Measurements from ENCODE around the gene TUBB1. TPM values are rescaled to one million over a fixed set of nuclear protein-coding genes. Genes with fewer than 3 reads are reported as not detected.

TUBB1 gene
- total and polyA plus RNA-seq, 2 of the 4 experiments (the other 2 are of a cell fraction), result not detected

DNA sequence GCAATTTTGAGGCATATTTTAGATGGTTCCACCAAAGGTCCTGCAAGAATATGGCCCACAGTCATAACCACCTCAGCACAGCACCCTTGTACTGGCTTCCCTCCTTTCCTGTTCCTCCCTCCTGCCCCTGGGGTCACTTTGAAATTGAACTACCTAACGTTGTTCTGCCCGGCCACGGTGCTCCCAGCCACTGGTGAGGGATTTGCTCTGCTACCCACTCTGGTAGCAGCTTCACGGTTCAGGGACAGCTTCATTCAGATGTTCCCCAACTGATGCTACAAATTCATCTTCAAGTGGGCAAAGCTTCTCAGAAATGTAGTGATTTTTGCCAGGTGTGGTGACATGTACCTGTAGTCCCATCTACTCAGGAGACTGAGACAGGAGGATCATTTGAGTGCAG, 46.0 kb upstream of the TUBB1 start:
- Histone ChIP-seq H2BK20ac (ENCODE audit: low read depth, low read length) (no peak overlapping the region), H3K56ac (ENCODE audit: extremely low read depth, insufficient read depth, low read length) (no peak overlapping the region), H3K27ac (ENCODE audit: insufficient read depth, low read length) (no peak overlapping the region), H3K27me3 (ENCODE audit: control insufficient read depth, insufficient read depth, low read length) (peaks cover 1% of the 10 kb centered on the region; the same call in 1 of the 2 replicates), H3K4me2 (ENCODE audit: low read depth, low read length) (no peak overlapping the region), H2AK5ac (ENCODE audit: low read depth, low read length) (no peak overlapping the region), H3K23ac (ENCODE audit: low read depth, low read length) (no peak overlapping the region), H4K5ac (ENCODE audit: low read depth, low read length) (no peak overlapping the region), H3K9me3 (ENCODE audit: control insufficient read depth, insufficient read depth, low read length) (peaks cover 7% of the 10 kb centered on the region), H2AFZ (replicated peaks; ENCODE audit: low read length, poor library complexity) (no peak overlapping the region), H4K91ac (ENCODE audit: insufficient read depth, low read depth, low read length) (no peak overlapping the region), H3K9me1 (ENCODE audit: insufficient read depth, low read length) (no peaks in the 10 kb centered on the region), H4K8ac (ENCODE audit: low read depth in 2 of 2, low read length in 2 of 2) (no peak overlapping the region), H3K4me1 (ENCODE audit: control insufficient read depth, insufficient read depth, low read length) (no peaks in the 10 kb centered on the region), H2BK15ac (ENCODE audit: low read depth, low read length) (no peak overlapping the region), H2BK120ac (ENCODE audit: low read depth, low read length) (no peak overlapping the region), H2AK9ac (replicated peaks; ENCODE audit: low read depth, low read length, poor library complexity) (no peak overlapping the region), H3K79me1 (ENCODE audit: low read depth in 1 of 2, low read length in 2 of 2) (no peaks in the 10 kb centered on the region), H3K18ac (ENCODE audit: low read depth, low read length) (no peak overlapping the region), H3K9ac (ENCODE audit: low read depth, low read length) (no peak overlapping the region), H3K4me3 (ENCODE audit: insufficient read depth, low read depth, low read length) (no peak overlapping the region), H2BK5ac (ENCODE audit: low read depth, low read length, poor library complexity, severe bottlenecking) (no peak overlapping the region), H3K14ac (replicated peaks; ENCODE audit: low read depth, low read length) (no peak overlapping the region), H3K36me3 (ENCODE audit: control insufficient read depth, insufficient read depth, low read length) (no peaks in the 10 kb centered on the region), H3K4ac (ENCODE audit: low read depth, low read length) (no peak overlapping the region), H4K20me1 (ENCODE audit: insufficient read depth, low read length) (no peaks in the 10 kb centered on the region)
- ChIA-PET CTCF (interaction anchor here (0.8 kb wide), 1 partner anchor 58 kb away, joined by 3 read pairs; no protein-coding TSS in a partner anchor), POLR2A (ENCODE audit: unreplicated experiment) (no interaction called here)
- ATAC-seq (ENCODE audit: low read depth) (no peak), DNase-seq (no peak)
- no TSS peak for BruUV-seq (replicated peaks)
- no CpG with 5 or more reads among the region's 4 CpGs for WGBS, 2 experiments (ENCODE audit: extremely low coverage in 2 of 2, insufficient read length in 1 of 2)
- intact Hi-C loops (cut with micrococcal nuclease), result no loop called here
- in situ Hi-C loops (cut with MboI; ENCODE audit: low sequenced_read_pairs), result no loop called here
- no peak for TF ChIP-seq FOS (IDR thresholded peaks at IDR 0.05; ENCODE audit: low read depth, low read length)
- no peak for TF ChIP-seq POLR2A (IDR thresholded peaks at IDR 0.05; ENCODE audit: low read depth, low read length)
- TF ChIP-seq MAZ (IDR thresholded peaks at IDR 0.05; ENCODE audit: borderline replicate concordance, low read depth, low read length), result no peak
- TF ChIP-seq MAFK (IDR thresholded peaks at IDR 0.05; ENCODE audit: low read depth, low read length), result no peak
- TF ChIP-seq, protein P1, sequence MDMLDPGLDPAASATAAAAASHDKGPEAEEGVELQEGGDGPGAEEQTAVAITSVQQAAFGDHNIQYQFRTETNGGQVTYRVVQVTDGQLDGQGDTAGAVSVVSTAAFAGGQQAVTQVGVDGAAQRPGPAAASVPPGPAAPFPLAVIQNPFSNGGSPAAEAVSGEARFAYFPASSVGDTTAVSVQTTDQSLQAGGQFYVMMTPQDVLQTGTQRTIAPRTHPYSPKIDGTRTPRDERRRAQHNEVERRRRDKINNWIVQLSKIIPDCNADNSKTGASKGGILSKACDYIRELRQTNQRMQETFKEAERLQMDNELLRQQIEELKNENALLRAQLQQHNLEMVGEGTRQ (IDR thresholded peaks at IDR 0.05; ENCODE audit: low read depth, low read length), result no peak
- TF ChIP-seq, protein P2, sequence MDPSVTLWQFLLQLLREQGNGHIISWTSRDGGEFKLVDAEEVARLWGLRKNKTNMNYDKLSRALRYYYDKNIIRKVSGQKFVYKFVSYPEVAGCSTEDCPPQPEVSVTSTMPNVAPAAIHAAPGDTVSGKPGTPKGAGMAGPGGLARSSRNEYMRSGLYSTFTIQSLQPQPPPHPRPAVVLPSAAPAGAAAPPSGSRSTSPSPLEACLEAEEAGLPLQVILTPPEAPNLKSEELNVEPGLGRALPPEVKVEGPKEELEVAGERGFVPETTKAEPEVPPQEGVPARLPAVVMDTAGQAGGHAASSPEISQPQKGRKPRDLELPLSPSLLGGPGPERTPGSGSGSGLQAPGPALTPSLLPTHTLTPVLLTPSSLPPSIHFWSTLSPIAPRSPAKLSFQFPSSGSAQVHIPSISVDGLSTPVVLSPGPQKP (IDR thresholded peaks at IDR 0.05; ENCODE audit: borderline replicate concordance, low read depth, low read length), result no peak
- no peak for TF ChIP-seq RCOR1 (IDR thresholded peaks at IDR 0.05; ENCODE audit: insufficient replicate concordance, low read length)
- no peak for TF ChIP-seq NFE2L2 (IDR thresholded peaks at IDR 0.05; ENCODE audit: low read depth, low read length)
- TF ChIP-seq RFX5 (IDR thresholded peaks at IDR 0.05; ENCODE audit: low read depth, low read length), result no peak
- TF ChIP-seq RAD21 (IDR thresholded peaks at IDR 0.05; ENCODE audit: low read length), result no peak
- no peak for TF ChIP-seq MXI1 (IDR thresholded peaks at IDR 0.05; ENCODE audit: borderline replicate concordance, low read depth, low read length)
- TF ChIP-seq SMC3 (IDR thresholded peaks at IDR 0.05; ENCODE audit: low read depth, low read length), result no peak
- TF ChIP-seq CEBPB (IDR thresholded peaks at IDR 0.05; ENCODE audit: low read depth, low read length), result no peak
- TF ChIP-seq BHLHE40 (IDR thresholded peaks at IDR 0.05; ENCODE audit: low read depth, low read length), result no peak
- TF ChIP-seq CHD1 (IDR thresholded peaks at IDR 0.05; ENCODE audit: low read depth, low read length), result no peak
- TF ChIP-seq, protein P3, sequence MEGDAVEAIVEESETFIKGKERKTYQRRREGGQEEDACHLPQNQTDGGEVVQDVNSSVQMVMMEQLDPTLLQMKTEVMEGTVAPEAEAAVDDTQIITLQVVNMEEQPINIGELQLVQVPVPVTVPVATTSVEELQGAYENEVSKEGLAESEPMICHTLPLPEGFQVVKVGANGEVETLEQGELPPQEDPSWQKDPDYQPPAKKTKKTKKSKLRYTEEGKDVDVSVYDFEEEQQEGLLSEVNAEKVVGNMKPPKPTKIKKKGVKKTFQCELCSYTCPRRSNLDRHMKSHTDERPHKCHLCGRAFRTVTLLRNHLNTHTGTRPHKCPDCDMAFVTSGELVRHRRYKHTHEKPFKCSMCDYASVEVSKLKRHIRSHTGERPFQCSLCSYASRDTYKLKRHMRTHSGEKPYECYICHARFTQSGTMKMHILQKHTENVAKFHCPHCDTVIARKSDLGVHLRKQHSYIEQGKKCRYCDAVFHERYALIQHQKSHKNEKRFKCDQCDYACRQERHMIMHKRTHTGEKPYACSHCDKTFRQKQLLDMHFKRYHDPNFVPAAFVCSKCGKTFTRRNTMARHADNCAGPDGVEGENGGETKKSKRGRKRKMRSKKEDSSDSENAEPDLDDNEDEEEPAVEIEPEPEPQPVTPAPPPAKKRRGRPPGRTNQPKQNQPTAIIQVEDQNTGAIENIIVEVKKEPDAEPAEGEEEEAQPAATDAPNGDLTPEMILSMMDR (conservative IDR thresholded peaks at IDR 0.05; ENCODE audit: low read depth, low read length), result no peak
- dilution Hi-C loops (cut with HindIII; ENCODE audit: low sequenced_read_pairs, unreplicated experiment), result no loop called here

Data from IMR-90 (cell line).